ENCODE measurements around the gene HEATR5A.
"Not testable (repeated sequence)": the region's sequence is repeated elsewhere in the genome, so short reads cannot be mapped to it uniquely, and the experiment has no call there.

Gene HEATR5A

GRCh38 chr14:31389946-31390345, 30.4 kb downstream of the HEATR5A start:
- DNase-seq (ENCODE audit: low read depth in 2 of 2), result no peak

DNA sequence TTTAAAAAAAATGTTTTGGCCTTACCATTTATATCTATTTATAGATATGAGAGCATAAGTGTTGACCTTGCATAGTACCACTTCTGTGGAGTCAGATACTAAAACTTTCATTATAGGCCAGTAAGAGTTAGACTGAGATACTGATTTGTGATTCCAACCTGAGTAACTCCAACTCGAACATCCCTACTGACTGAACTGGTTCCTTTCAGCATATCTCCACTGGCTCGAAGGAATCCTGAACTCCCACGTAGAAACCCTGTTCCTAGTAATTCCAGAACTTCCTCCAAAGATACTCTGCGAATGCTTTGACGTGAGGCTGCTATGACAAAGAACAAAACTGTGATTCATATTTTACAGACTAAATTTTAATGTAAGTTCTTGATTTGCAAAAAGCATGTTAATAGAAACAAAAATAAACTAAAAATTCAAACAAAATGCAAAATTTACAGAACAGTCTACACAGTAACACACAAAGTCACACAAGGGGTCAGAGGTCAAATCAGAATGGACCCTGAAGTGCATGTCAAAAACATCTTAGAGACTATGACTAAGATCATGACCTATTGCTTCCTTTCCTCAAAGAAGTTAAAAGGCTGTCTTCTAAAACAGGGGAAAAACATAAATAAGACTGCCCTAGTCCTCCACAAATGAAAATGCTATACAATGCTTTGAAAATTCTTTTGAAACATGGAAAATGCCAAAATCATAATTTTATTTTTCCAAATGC, 31.5 kb downstream of the HEATR5A start:
- DNase-seq (ENCODE audit: low read depth in 2 of 2), result no peak

- DNase-seq (ENCODE audit: low read depth in 2 of 2), result no peak
Measured at GRCh38 chr14:31387091-31387490, 33.3 kb downstream of the HEATR5A start.

DNA sequence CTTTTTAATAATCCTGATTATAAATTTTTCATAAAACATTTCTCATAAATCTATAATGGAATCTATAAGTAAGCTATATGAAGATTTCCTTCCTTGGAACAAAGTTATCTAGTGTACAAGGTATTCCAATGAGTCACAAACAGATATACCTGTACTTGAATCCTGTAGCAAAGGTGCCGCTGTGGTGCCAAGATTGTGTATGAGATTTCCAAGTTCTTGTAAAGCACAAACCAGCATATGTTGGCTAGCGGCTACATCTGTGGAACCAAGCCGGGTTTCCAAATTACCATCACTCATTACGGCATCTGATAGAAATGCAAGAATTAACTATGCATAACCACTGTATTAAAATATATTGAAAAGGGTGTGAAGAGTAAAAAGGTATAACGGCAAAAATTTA, 34.1 kb downstream of the HEATR5A start:
- DNase-seq (ENCODE audit: low read depth in 2 of 2), result no peak

DNA sequence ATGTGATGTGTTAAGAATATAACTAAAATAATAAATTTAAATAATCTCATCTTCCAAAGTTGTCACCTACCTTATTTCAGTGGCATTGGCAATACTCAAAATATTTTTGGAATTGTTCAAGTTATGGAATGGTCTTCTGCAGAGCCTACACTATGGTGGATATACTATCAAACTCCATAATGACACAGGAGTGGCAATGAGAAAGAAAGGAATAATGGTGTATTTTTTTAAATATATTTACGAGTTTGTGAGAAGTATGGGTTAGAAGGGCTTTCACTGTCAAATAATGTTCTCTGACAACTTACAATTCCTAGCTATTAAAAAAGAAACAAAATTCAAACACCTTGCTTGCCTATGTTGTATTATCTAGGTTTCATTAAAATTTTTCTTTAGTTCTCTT, 38.1 kb downstream of the HEATR5A start:
- DNase-seq (ENCODE audit: low read depth in 2 of 2), result no peak

DNA sequence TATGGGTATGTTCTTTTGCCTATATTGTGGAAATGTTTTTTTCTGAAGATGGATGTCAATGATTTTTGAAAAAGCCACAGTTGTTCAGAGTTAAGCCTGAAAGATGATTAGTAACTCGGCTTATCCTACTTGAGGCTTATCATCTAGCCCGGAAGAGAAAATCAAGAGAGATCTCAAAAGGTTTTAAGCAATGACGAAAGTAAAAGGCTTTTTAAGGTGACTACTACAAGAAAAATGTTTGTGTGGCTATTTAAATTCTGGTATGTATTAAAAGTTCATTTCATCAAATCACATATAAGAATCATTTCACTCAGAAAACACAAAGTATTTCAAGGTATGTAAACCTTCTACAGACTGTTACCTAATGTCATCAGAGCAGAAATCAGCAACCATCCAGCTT, 40.2 kb downstream of the HEATR5A start:
- DNase-seq (ENCODE audit: low read depth in 2 of 2), result no peak

GRCh38 chr14:31379125-31379947, 41.0 kb downstream of the HEATR5A start:
- not testable (repeated sequence) for DNase-seq (ENCODE audit: low read depth in 2 of 2)

GRCh38 chr14:31377433-31377832, 42.9 kb downstream of the HEATR5A start:
- DNase-seq (ENCODE audit: low read depth in 2 of 2), result no peak

DNA sequence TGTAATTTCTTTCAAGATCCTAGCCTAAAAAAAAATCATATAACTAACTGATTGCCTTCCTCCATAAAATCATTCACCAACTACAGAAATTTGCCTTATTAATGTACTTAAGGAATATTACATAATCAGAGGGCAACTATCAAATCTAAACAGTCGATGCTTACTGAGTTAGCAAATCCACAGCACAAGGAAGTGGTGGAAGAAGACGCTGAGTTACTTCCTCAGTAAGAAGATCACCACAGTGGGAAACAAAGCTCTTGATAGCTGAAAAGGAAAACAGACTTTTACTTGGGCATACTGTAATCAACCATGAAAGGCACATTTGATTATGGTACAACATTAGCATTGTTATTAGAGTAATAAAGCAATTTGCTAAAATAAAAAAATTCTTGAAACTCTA, 48.7 kb downstream of the HEATR5A start:
- DNase-seq (ENCODE audit: low read depth in 2 of 2), result no peak

- no peak for DNase-seq (ENCODE audit: low read depth in 2 of 2)
Measured at GRCh38 chr14:31363331-31364073, 56.8 kb downstream of the HEATR5A start.

GRCh38 chr14:31362746-31363145, 57.6 kb downstream of the HEATR5A start:
- no peak for DNase-seq (ENCODE audit: low read depth in 2 of 2)

DNA sequence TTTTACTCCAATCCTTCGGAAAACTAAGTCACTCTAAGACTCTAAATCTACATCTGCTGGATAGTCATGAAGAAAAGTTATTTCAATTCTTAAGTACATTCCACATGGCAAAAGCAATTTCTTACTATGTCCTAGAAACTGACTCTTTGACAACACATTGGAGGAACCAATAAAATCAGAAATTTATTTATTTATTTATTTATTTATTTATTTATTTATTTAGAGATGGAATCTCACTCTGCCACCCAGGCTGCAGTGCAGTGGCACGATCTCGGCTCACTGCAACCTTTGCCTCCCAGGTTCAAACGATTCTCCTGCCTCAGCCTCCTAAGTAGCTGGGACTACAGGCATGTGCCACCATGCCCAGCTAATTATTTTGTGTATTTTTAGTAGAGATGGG, 58.6 kb downstream of the HEATR5A start:
- not testable (repeated sequence) for DNase-seq (ENCODE audit: low read depth in 2 of 2)

GRCh38 chr14:31360919-31361662, 59.3 kb downstream of the HEATR5A start:
- no peak for DNase-seq (ENCODE audit: low read depth in 2 of 2)

DNA sequence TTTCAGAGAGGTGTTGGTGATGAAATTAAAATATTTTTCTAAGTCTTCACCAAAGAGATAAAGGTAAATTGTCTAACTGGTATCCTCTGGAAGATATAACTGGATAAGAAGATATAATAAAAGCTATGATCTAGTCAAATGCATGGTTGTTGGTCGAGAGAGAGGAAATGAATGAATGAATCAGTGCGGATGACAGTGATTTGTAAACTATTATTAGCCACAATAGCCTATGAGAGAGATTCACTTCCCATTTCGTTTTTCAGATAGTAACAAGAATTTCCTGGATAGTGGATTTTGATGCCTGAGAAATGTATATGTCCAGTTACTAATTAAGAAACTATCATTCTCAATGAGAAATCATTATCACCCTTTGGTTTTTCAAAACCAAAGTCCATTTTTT, 63.1 kb downstream of the HEATR5A start:
- DNase-seq (ENCODE audit: low read depth in 2 of 2), result no peak

GRCh38 chr14:31346097-31346496, 74.3 kb downstream of the HEATR5A start:
- no peak for DNase-seq (ENCODE audit: low read depth in 2 of 2)

- no peak for DNase-seq (ENCODE audit: low read depth in 2 of 2)
Measured at GRCh38 chr14:31341280-31341679, 79.1 kb downstream of the HEATR5A start.

- no peak for DNase-seq (ENCODE audit: low read depth in 2 of 2)
Measured at GRCh38 chr14:31340297-31341063, 79.9 kb downstream of the HEATR5A start.

DNA sequence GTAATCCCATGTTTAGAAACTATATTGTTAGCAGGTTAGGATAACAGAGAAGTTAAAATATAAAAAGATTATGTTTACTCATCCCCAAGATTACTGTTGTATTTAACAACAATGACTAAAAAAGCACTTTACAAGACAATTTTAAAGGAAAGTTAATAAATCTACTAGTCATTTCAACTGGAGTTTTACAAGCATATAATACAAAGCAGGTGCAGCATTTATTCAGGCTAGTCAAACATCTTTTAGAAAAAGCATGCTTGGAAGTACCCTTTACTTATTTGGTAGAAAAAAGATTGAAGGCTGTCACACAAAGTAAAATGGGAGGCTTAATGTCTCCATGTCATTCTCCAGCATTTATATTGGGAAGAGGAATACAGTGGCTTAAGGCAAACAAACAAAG, 80.6 kb downstream of the HEATR5A start:
- DNase-seq (ENCODE audit: low read depth in 2 of 2), result no peak

- DNase-seq (ENCODE audit: low read depth in 2 of 2), result no peak
Measured at GRCh38 chr14:31337331-31337730, 83.0 kb downstream of the HEATR5A start.

DNA sequence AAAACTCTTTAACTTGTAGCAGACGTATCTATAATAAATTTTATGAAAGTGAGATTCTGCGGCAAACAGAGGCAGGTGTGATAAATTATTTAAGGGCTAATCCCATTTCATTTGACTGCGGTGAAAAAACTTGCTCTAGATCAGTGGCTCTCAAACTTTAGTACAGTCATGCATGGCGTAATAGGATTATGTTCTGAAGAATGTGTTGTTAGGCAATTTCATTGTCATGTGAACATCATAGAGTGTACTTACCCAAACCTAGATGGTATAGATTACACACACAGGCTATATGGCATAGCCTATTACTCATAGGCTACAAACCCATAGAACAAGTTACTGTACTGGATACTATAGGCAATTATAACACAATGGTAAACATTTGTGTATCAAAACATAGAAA, 83.7 kb downstream of the HEATR5A start:
- DNase-seq (ENCODE audit: low read depth in 2 of 2), result no peak

DNA sequence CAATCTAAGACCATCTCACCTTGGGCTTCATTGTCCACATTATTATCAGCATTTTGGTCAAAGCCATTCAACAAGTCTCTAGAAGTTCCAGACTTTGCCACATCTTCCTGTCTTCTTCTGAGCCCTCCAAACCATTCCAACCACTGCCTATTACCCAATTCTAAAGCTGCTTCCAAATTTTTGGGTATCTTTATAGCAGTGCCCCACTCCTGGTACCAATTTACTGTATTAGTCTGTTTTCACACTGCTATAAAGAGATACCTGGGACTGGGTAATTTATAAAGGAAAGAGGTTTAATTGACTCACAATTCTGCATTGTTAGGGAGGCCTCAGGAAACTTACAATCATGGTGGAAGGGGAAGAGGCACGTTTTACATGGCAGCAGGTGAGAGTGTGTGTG, 89.0 kb downstream of the HEATR5A start:
- DNase-seq (ENCODE audit: low read depth in 2 of 2), result not testable (repeated sequence)

Measured in activated CD8-positive, alpha-beta memory T cell treated with anti-CD3 and anti-CD28 coated beads for 4 hours (primary cell).